OCI-LY1 (cell line): ENCODE measurements around the gene GOLGA2.

ENCODE experiments used
- EZH2 ChIP-seq: fragments of 200-600 bp; sonication (generic), shearing (Covaris generic); IDR thresholded peaks from 2 replicates; pipeline ENCODE4 v1.8.0; 2017; ENCODE audit warnings: borderline replicate concordance, mixed run types, mild to moderate bottlenecking, antibody characterized with exemption, low read length, moderate library complexity, mixed read lengths
- TF ChIP-seq, protein P1 (sequence below): fragments of 200-600 bp; sonication (generic), shearing (Covaris generic); IDR thresholded peaks from 2 replicates; pipeline ENCODE4 v1.5.1; 2017; ENCODE audit warnings: mild to moderate bottlenecking, antibody characterized with exemption, low read length, moderate library complexity, mixed read lengths

- TF ChIP-seq, protein P1, sequence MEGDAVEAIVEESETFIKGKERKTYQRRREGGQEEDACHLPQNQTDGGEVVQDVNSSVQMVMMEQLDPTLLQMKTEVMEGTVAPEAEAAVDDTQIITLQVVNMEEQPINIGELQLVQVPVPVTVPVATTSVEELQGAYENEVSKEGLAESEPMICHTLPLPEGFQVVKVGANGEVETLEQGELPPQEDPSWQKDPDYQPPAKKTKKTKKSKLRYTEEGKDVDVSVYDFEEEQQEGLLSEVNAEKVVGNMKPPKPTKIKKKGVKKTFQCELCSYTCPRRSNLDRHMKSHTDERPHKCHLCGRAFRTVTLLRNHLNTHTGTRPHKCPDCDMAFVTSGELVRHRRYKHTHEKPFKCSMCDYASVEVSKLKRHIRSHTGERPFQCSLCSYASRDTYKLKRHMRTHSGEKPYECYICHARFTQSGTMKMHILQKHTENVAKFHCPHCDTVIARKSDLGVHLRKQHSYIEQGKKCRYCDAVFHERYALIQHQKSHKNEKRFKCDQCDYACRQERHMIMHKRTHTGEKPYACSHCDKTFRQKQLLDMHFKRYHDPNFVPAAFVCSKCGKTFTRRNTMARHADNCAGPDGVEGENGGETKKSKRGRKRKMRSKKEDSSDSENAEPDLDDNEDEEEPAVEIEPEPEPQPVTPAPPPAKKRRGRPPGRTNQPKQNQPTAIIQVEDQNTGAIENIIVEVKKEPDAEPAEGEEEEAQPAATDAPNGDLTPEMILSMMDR = no peak
- TF ChIP-seq EZH2 = no peak
Observed at GRCh38 chr9:128258326-128258725, 17.5 kb downstream of the GOLGA2 start.
